ENCODE measurements around the gene ADM5. TPM values are rescaled to one million over a fixed set of nuclear protein-coding genes. Genes with fewer than 3 reads are reported as not detected.
A peak's percentile ranks its signal among the peaks of the same experiment; 100 is the strongest.

The ADM5 gene
- total RNA-seq, 1 donor from 2014 or later = 0.49 TPM

DNA sequence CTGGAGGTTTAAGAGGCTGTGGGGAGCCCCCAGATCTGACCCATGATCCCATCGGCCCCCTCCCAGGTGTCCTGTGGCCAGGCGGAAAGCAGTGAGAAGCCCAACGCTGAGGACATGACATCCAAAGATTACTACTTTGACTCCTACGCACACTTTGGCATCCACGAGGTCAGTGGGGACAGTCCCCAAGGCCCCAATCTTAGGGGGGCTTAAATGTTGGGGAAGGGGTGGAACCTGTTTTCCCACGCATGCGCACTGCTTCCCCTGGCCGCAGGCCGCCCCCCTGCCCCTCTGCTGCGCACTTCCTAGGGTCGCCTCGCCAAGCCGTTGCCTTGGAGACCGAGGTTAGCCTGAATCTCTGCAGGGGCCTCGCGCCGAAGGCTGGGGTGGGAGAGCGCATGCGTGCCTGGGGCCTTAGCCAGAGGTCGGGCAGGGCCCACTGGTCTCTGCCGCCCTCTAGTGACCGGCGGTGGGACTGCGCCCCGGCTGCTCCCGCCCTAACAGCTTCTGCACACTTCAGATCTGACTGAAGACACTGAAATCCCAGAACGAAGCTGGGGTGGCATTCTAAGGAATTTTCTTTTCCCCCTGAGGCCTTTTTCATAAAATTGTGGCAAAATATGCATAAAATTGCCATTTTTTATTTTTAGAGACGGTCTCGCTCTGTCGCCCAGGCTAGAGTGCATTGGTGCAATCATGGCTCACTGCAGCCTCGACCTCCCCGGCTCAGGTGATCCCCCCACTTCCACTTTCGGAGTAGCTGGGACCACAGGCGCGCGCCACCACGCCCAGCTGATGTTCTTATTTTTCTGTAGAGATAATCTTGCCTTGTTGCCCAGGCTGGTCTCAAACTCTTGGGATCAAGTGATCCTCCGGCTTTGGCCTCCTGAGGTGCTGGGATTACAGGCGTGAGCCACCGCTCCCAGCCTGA is 8.7 kb upstream of the ADM5 start:
- peak; percentile 90 for DNase-seq
- Histone ChIP-seq H3K27ac (replicated peaks) (peak overlapping the region; percentile 97), H3K27me3 (ENCODE audit: low read depth) (no peaks in the 10 kb centered on the region), H3K4me3 (peak overlapping the region; percentile 51), H3K9me3 (replicated peaks) (no peaks in the 10 kb centered on the region), H3K36me3 (peaks cover 49% of the 10 kb centered on the region), H3K4me1 (peaks cover 68% of the 10 kb centered on the region)
- TF ChIP-seq, protein P1, sequence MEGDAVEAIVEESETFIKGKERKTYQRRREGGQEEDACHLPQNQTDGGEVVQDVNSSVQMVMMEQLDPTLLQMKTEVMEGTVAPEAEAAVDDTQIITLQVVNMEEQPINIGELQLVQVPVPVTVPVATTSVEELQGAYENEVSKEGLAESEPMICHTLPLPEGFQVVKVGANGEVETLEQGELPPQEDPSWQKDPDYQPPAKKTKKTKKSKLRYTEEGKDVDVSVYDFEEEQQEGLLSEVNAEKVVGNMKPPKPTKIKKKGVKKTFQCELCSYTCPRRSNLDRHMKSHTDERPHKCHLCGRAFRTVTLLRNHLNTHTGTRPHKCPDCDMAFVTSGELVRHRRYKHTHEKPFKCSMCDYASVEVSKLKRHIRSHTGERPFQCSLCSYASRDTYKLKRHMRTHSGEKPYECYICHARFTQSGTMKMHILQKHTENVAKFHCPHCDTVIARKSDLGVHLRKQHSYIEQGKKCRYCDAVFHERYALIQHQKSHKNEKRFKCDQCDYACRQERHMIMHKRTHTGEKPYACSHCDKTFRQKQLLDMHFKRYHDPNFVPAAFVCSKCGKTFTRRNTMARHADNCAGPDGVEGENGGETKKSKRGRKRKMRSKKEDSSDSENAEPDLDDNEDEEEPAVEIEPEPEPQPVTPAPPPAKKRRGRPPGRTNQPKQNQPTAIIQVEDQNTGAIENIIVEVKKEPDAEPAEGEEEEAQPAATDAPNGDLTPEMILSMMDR (IDR thresholded peaks at IDR 0.05; ENCODE audit: borderline replicate concordance) = peak; percentile 100
- intact Hi-C loops (cut with micrococcal nuclease) = no loop called here

DNA sequence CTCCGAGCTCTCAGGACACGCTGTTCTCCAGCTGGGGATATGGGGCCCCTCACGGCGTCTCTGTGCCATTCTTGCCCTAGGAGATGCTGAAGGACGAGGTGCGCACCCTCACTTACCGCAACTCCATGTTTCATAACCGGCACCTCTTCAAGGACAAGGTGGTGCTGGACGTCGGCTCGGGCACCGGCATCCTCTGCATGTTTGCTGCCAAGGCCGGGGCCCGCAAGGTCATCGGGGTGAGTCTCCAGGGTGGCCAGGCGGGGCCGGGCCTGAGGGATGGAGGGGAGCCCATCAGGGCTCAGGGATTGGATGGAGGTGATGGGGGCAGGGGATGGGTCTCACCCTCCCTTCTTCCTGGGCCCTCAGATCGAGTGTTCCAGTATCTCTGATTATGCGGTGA is 7.6 kb upstream of the ADM5 start:
- no peaks in the 10 kb centered on the region for H3K27me3 ChIP-seq (ENCODE audit: low read depth)
- intact Hi-C loops (cut with micrococcal nuclease) = no loop called here
- H3K4me3 ChIP-seq = no peak overlapping the region
- no peak for DNase-seq
- H3K9me3 ChIP-seq (replicated peaks) = no peaks in the 10 kb centered on the region
- peaks cover 73% of the 10 kb centered on the region for H3K4me1 ChIP-seq
- no peak overlapping the region for H3K27ac ChIP-seq (replicated peaks)
- peaks cover 59% of the 10 kb centered on the region for H3K36me3 ChIP-seq
- TF ChIP-seq, protein P1 (IDR thresholded peaks at IDR 0.05; ENCODE audit: borderline replicate concordance) = no peak

DNA sequence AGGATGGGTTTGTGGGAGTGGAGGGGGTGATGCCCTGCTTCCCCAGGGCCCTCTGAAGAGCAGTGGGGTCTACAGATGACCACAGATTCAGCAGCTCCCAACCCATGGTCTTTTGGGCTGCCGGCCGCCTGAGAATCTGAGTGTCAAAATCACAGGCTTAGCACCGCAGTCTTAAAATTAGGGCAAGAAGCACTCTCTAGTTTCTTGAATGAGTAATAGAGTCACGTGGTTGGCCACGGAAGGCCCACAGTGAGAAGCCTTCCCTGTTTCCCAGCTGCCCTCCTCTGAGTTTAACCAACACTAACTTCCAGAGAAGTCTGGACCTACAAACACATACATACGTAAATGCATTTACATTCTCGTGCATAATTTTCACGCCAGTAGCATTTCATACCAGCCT is 7.1 kb upstream of the ADM5 start:
- TF ChIP-seq, protein P1 (IDR thresholded peaks at IDR 0.05; ENCODE audit: borderline replicate concordance) = no peak
- Histone ChIP-seq H3K27ac (replicated peaks) (no peak overlapping the region), H3K27me3 (ENCODE audit: low read depth) (no peaks in the 10 kb centered on the region), H3K4me1 (peaks cover 75% of the 10 kb centered on the region), H3K4me3 (no peak overlapping the region), H3K36me3 (peaks cover 63% of the 10 kb centered on the region), H3K9me3 (replicated peaks) (no peaks in the 10 kb centered on the region)
- intact Hi-C loops (cut with micrococcal nuclease) = no loop called here
- no peak for DNase-seq

DNA sequence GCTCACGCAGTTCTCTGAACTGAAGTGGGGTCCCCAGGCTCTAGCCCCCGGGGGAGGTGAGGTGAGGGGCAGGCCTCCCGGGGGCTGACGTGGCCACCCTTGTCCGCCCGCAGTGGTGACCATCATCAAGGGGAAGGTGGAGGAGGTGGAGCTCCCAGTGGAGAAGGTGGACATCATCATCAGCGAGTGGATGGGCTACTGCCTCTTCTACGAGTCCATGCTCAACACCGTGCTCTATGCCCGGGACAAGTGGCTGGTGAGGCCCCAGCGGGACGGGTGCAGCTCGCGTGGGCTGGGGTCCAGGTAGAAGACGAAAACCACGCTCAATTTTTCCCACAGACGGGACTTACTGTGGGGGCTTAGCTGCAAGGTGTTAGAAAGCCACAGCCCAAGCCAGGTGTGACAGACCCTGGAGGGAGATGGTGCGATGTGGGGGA is 5.6 kb upstream of the ADM5 start:
- no peak for DNase-seq
- TF ChIP-seq, protein P1 (IDR thresholded peaks at IDR 0.05; ENCODE audit: borderline replicate concordance) = no peak
- Histone ChIP-seq H3K9me3 (replicated peaks) (no peaks in the 10 kb centered on the region), H3K27me3 (ENCODE audit: low read depth) (no peaks in the 10 kb centered on the region), H3K4me3 (no peak overlapping the region), H3K4me1 (peaks cover 74% of the 10 kb centered on the region), H3K27ac (replicated peaks) (no peak overlapping the region), H3K36me3 (peaks cover 74% of the 10 kb centered on the region)
- intact Hi-C loops (cut with micrococcal nuclease) = no loop called here

DNA sequence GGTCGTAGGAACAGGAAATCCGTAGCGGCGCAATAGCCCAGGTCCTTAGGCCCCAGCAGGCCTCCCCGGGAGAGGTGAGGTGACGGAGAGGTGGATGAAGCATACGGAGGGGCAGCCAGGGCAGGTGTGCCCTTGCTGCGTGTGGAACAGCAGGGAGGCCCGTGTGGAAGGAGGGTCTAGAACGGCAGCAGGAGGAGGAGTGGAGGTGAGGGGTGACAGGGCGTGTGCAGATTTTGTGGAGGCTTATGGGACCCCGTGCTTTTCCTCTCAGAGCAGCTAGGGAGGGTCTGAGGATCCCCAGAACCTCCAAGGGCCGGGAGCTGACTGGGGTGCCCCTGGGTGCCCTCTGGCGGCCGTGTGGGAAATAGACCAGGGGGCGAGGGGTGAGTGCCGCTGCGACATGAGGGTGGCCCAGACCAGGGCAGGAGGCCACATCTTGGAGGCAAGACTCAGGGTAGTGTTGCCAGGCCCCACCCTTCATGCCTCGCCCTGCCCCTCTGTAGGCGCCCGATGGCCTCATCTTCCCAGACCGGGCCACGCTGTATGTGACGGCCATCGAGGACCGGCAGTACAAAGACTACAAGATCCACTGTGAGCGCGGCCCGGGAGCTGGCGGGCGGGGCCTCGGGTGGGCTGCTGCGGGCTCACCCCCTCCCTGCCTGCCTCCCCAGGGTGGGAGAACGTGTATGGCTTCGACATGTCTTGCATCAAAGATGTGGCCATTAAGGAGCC is 5.0 kb upstream of the ADM5 start:
- H3K9me3 ChIP-seq (replicated peaks) = no peaks in the 10 kb centered on the region
- no peak overlapping the region for H3K4me3 ChIP-seq
- intact Hi-C loops (cut with micrococcal nuclease) = no loop called here
- peak overlapping the region; percentile 12 for H3K27ac ChIP-seq (replicated peaks)
- DNase-seq = no peak
- H3K4me1 ChIP-seq = peaks cover 74% of the 10 kb centered on the region
- H3K27me3 ChIP-seq (ENCODE audit: low read depth) = peaks cover 2% of the 10 kb centered on the region
- TF ChIP-seq, protein P1 (IDR thresholded peaks at IDR 0.05; ENCODE audit: borderline replicate concordance) = peak; percentile 41
- H3K36me3 ChIP-seq = peaks cover 74% of the 10 kb centered on the region

All from left ventricle myocardium inferior (tissue), 1 donor.